H1 (cell line): Measurements from ENCODE around the gene SLIT2. TPM values are rescaled to one million over a fixed set of nuclear protein-coding genes. Genes with fewer than 3 reads are reported as not detected.

Experiments
- CTCF ChIA-PET: fragments of 300-600 bp; sonication (Branson Sonifier 250); formaldehyde crosslinking; loops from one replicate; lab custom pipeline; 2021; ENCODE audit not compliant: partially characterized antibody; lab: Charles Lee
- POLR2A ChIA-PET: fragments of 300-600 bp; sonication (Branson Sonifier 250); formaldehyde crosslinking; loops from one replicate; lab custom pipeline; 2021; ENCODE audit warnings: inconsistent platforms; ENCODE audit not compliant: partially characterized antibody; lab: Charles Lee
- DNase-seq, 2 experiments: peaks; one replicate each; pipeline versions ENCODE4 v3.0.0 to v3.0.0-alpha.2; 2010 to 2022; ENCODE audit warnings: low spot score in 2 of 2, low read depth in 1 of 2, mixed read lengths in 1 of 2
- FAIRE-seq: peaks from 2 replicates; lab custom pipeline; 2011; peaks lifted over from hg19 to GRCh38; lab: Jason Lieb, UNC
- H2AFZ ChIP-seq: 2 replicates; pipeline ENCODE4 v1.8.1; 2012; ENCODE audit warnings: low read length, inconsistent platforms
- H2AK5ac ChIP-seq: 2 replicates; pipeline ENCODE4 v1.6.1; 2013; ENCODE audit warnings: low read depth, low read length
- H2BK120ac ChIP-seq: replicated peaks from 2 replicates; pipeline ENCODE3; 2013; ENCODE audit warnings: low read depth, low read length, inconsistent platforms
- H2BK12ac ChIP-seq: 2 replicates; pipeline ENCODE4 v1.6.1; 2013; ENCODE audit warnings: low read depth, low read length
- H2BK15ac ChIP-seq: 2 replicates; pipeline ENCODE4 v1.6.1; 2013; ENCODE audit warnings: low read length
- H2BK20ac ChIP-seq: 2 replicates; pipeline ENCODE4 v1.6.1; 2013; ENCODE audit warnings: low read length
- H2BK5ac ChIP-seq: 2 replicates; pipeline ENCODE4 v1.6.1; 2013; ENCODE audit warnings: low read depth, low read length
- H3K14ac ChIP-seq: 2 replicates; pipeline ENCODE4 v1.6.1; 2013; ENCODE audit warnings: inconsistent platforms; ENCODE audit not compliant: insufficient read length
- H3K18ac ChIP-seq: 2 replicates; pipeline ENCODE4 v1.6.1; 2013; ENCODE audit warnings: low read length; ENCODE audit errors: extremely low read depth
- H3K23ac ChIP-seq: 2 replicates; pipeline ENCODE4 v1.6.1; 2013; ENCODE audit warnings: inconsistent platforms; ENCODE audit not compliant: insufficient read length
- H3K23me2 ChIP-seq: 2 replicates; pipeline ENCODE4 v1.6.1; 2013; ENCODE audit warnings: low read depth, low read length
- H3K27ac ChIP-seq: 2 replicates; pipeline ENCODE4 v1.6.1; 2011; ENCODE audit warnings: low read depth, low read length, inconsistent platforms
- H3K27me3 ChIP-seq, 4 experiments: replicated peaks in 1 of 4; 1 replicate in 1 of 4; 2 replicates in 3 of 4; pipeline versions ENCODE4 v1.6.1 to v1.8.1; 2011 to 2013; ENCODE audit warnings: low read length in 3 of 4, mild to moderate bottlenecking in 3 of 4, inconsistent platforms in 2 of 4, mixed read lengths in 2 of 4, moderate library complexity in 1 of 4; ENCODE audit not compliant: control insufficient read depth in 3 of 4, insufficient read depth in 3 of 4; ENCODE audit errors: extremely low read depth in 1 of 4
- H3K36me3 ChIP-seq, 4 experiments: 2 replicates each; pipeline versions ENCODE4 v1.6.1 to v1.8.1; 2011 to 2013; ENCODE audit warnings: mild to moderate bottlenecking in 4 of 4, low read length in 3 of 4, moderate library complexity in 2 of 4, control low read depth in 1 of 4, inconsistent platforms in 1 of 4; ENCODE audit not compliant: insufficient read depth in 4 of 4, control insufficient read depth in 2 of 4
- H3K4ac ChIP-seq: replicated peaks from 2 replicates; pipeline ENCODE3; 2013; ENCODE audit warnings: low read length, low read depth, mixed read lengths, inconsistent platforms; ENCODE audit not compliant: insufficient read length
- H3K4me1 ChIP-seq, 4 experiments: replicated peaks in 1 of 4; 1 replicate in 1 of 4; 2 replicates in 3 of 4; pipeline versions ENCODE4 v1.6.1 to v1.8.1; 2011 to 2013; ENCODE audit warnings: low read length in 3 of 4, inconsistent platforms in 2 of 4, mixed read lengths in 1 of 4; ENCODE audit not compliant: insufficient read depth in 4 of 4, control insufficient read depth in 3 of 4
- H3K4me2 ChIP-seq, 2 experiments: 2 replicates each; pipeline versions ENCODE4 v1.6.1 to v1.8.1; 2011 to 2013; ENCODE audit warnings: low read depth in 2 of 2, low read length in 2 of 2, control low read depth in 1 of 2, inconsistent platforms in 1 of 2, mild to moderate bottlenecking in 1 of 2; ENCODE audit not compliant: insufficient read depth in 1 of 2
- H3K4me3 ChIP-seq, 4 experiments: fragments of 200-600, 300-600 bp in 1 of 4; sonication (generic), shearing (Covaris generic), sonication (Bioruptor Twin) in 1 of 4; 2 replicates each; pipeline versions ENCODE4 v1.5.1 to v1.8.1; 2011 to 2016; ENCODE audit warnings: low read length in 4 of 4, low read depth in 3 of 4, control low read depth in 2 of 4, inconsistent platforms in 2 of 4, mild to moderate bottlenecking in 2 of 4, mixed read lengths in 1 of 4, moderate library complexity in 1 of 4; ENCODE audit not compliant: insufficient read depth in 2 of 4; ENCODE audit errors: extremely low read depth in 1 of 4
- H3K56ac ChIP-seq: replicated peaks from 2 replicates; pipeline ENCODE3; 2013; ENCODE audit warnings: low read depth, mild to moderate bottlenecking, mixed read lengths, low read length, inconsistent platforms; ENCODE audit not compliant: insufficient read length
- H3K79me1 ChIP-seq: 2 replicates; pipeline ENCODE4 v1.6.1; 2013; ENCODE audit warnings: low read depth, low read length, control low read depth
- H3K79me2 ChIP-seq, 2 experiments: 2 replicates each; pipeline versions ENCODE4 v1.6.1 to v1.8.1; 2012 to 2013; ENCODE audit warnings: low read length in 2 of 2, mild to moderate bottlenecking in 2 of 2, inconsistent platforms in 1 of 2; ENCODE audit not compliant: insufficient read depth in 2 of 2, control insufficient read depth in 1 of 2
- H3K9ac ChIP-seq, 4 experiments: replicated peaks in 1 of 4; 1 replicate in 1 of 4; 2 replicates in 3 of 4; pipeline versions ENCODE4 v1.6.1 to v1.8.1; 2011 to 2013; ENCODE audit warnings: low read depth in 3 of 4, low read length in 3 of 4, control low read depth in 2 of 4, mild to moderate bottlenecking in 2 of 4, moderate library complexity in 2 of 4, inconsistent platforms in 1 of 4; ENCODE audit errors: extremely low read depth in 1 of 4
- H3K9me3 ChIP-seq, 2 experiments: 2 replicates each; pipeline versions ENCODE4 v1.6.1 to v1.8.1; 2012 to 2013; ENCODE audit warnings: mild to moderate bottlenecking in 2 of 2, moderate library complexity in 2 of 2, control low read depth in 1 of 2, inconsistent platforms in 1 of 2, low read depth in 1 of 2, low read length in 1 of 2, mixed read lengths in 1 of 2; ENCODE audit not compliant: insufficient read depth in 2 of 2
- H4K20me1 ChIP-seq, 2 experiments: replicated peaks in 1 of 2; 2 replicates each; pipeline versions ENCODE3 to v1.8.1; 2011 to 2013; ENCODE audit warnings: inconsistent platforms in 2 of 2, low read length in 2 of 2, mild to moderate bottlenecking in 1 of 2; ENCODE audit not compliant: insufficient read depth in 2 of 2, control insufficient read depth in 1 of 2
- H4K5ac ChIP-seq: 2 replicates; pipeline ENCODE4 v1.6.1; 2013; ENCODE audit warnings: low read length, low read depth, mixed read lengths, inconsistent platforms; ENCODE audit not compliant: insufficient read length
- H4K8ac ChIP-seq: 2 replicates; pipeline ENCODE4 v1.8.0; 2013; ENCODE audit warnings: mild to moderate bottlenecking, moderate library complexity, low read length, inconsistent platforms; ENCODE audit not compliant: insufficient read depth; ENCODE audit errors: extremely low read depth
- H4K91ac ChIP-seq: replicated peaks from 2 replicates; pipeline ENCODE3; 2013; ENCODE audit warnings: low read length, mixed read lengths, inconsistent platforms; ENCODE audit not compliant: insufficient read length
- CHD1 ChIP-seq: IDR thresholded peaks from 2 replicates; pipeline ENCODE4 v1.6.1; 2012; ENCODE audit warnings: low read depth, low read length, improper control_type of control experiment
- CHD2 ChIP-seq: IDR thresholded peaks from 2 replicates; pipeline ENCODE4 v1.6.1; 2012; ENCODE audit warnings: low read length, improper control_type of control experiment
- E2F6 ChIP-seq: IDR thresholded peaks from 2 replicates; pipeline ENCODE4 v1.6.1; 2012; ENCODE audit warnings: inconsistent platforms
- EP300 ChIP-seq, 2 experiments: IDR thresholded peaks; 1 replicate in 1 of 2; 2 replicates in 1 of 2; pipeline ENCODE4 v1.6.1; 2011 to 2012; ENCODE audit warnings: low read depth in 2 of 2, low read length in 2 of 2, mild to moderate bottlenecking in 2 of 2, borderline replicate concordance in 1 of 2, inconsistent platforms in 1 of 2, moderate library complexity in 1 of 2
- EZH2 ChIP-seq: fragments of 200-600 bp; sonication (generic); IDR thresholded peaks from 2 replicates; pipeline ENCODE4 v1.7.1; 2012; ENCODE audit warnings: low read depth, mild to moderate bottlenecking, moderate library complexity, low read length, inconsistent platforms; ENCODE audit not compliant: severe bottlenecking
- JUN ChIP-seq: IDR thresholded peaks from 2 replicates; pipeline ENCODE4 v1.6.1; 2011; ENCODE audit warnings: low read depth, mild to moderate bottlenecking, improper control_type of control experiment, low read length
- MAX ChIP-seq: IDR thresholded peaks from 2 replicates; pipeline ENCODE4 v1.6.1; 2012; ENCODE audit warnings: inconsistent platforms
- NANOG ChIP-seq: IDR thresholded peaks from 2 replicates; pipeline ENCODE4 v1.6.1; 2011; ENCODE audit warnings: low read length, low read depth, mild to moderate bottlenecking, inconsistent platforms; ENCODE audit not compliant: insufficient read depth, poor library complexity, severe bottlenecking
- POLR2A ChIP-seq, 2 experiments: IDR thresholded peaks; 1 replicate in 1 of 2; 2 replicates in 1 of 2; pipeline ENCODE4 v1.6.1; 2011; ENCODE audit warnings: low read depth in 2 of 2, low read length in 2 of 2, mild to moderate bottlenecking in 2 of 2; ENCODE audit errors: control extremely low read depth in 1 of 2
- POLR2AphosphoS5 ChIP-seq: IDR thresholded peaks from 2 replicates; pipeline ENCODE4 v1.6.1; 2011; ENCODE audit warnings: low read depth, low read length
- SIRT6 ChIP-seq: IDR thresholded peaks from one replicate; pipeline ENCODE4 v1.7.1; 2012; ENCODE audit warnings: low read length, inconsistent platforms
- TBP ChIP-seq: IDR thresholded peaks from 2 replicates; pipeline ENCODE4 v1.6.1; 2011; ENCODE audit warnings: low read depth, low read length, improper control_type of control experiment
- TCF12 ChIP-seq: IDR thresholded peaks from 2 replicates; pipeline ENCODE4 v1.6.1; 2011; ENCODE audit warnings: low read depth, mild to moderate bottlenecking, low read length
- ZNF274 ChIP-seq: IDR thresholded peaks from 2 replicates; pipeline ENCODE4 v1.7.0; 2012; ENCODE audit warnings: low read length, borderline replicate concordance; ENCODE audit errors: extremely low read depth
- polyA plus RNA-seq, 7 experiments: library from polyadenylated mRNA; depleted of rRNA in 3 of 7; stranded (reverse) in 5 of 7; unstranded in 2 of 7; fragments of >200 nt in 5 of 7; fragments of 200-250 nt in 2 of 7; gene quantifications; 1 replicate in 5 of 7; 2 replicates in 1 of 7; 4 replicates in 1 of 7; pipeline versions ENCODE4 v1.2.1 to v1.2.3, GENCODE V29; 2011 to 2013; ENCODE audit warnings: missing spikeins in 2 of 7, mixed read lengths in 2 of 7
- total RNA-seq: library from RNA; stranded (reverse); fragmentation: NEBNext Ultra II Directional; extraction: Animal tissue kit (Norgen Biotek cat#: 25700); gene quantifications from 2 replicates; pipeline ENCODE4 v1.2.1, GENCODE V29; 2021

Gene SLIT2
- total and polyA plus RNA-seq, 2 of the 8 experiments (the other 6 are each of a cell fraction or from before 2014, with no cell fraction given) = 2.0 to 13.7 TPM

GRCh38 chr4:20264688-20265087 is 13.0 kb downstream of the SLIT2 start:
- no peak overlapping the region for H2BK20ac ChIP-seq
- no peak overlapping the region for H3K18ac ChIP-seq
- H2AK5ac ChIP-seq = no peak overlapping the region
- no peak overlapping the region for H3K56ac ChIP-seq
- no peak overlapping the region for H3K27ac ChIP-seq
- H3K4me2 ChIP-seq = no peak overlapping the region
- CTCF ChIA-PET = interaction anchor here (1.3 to 1.7 kb wide), 3 partner anchors 9 to 16 kb away, joined by 3 to 7 read pairs (median 4); no protein-coding TSS in a partner anchor
- H2BK15ac ChIP-seq = no peak overlapping the region
- no peak overlapping the region for H2BK5ac ChIP-seq
- H3K9ac ChIP-seq = no peak overlapping the region
- no peak overlapping the region for H4K91ac ChIP-seq
- no peaks in the 10 kb centered on the region for H3K4me1 ChIP-seq
- H2BK120ac ChIP-seq = no peak overlapping the region
- H3K4ac ChIP-seq = no peak overlapping the region
- H4K8ac ChIP-seq = no peak overlapping the region
- no peaks in the 10 kb centered on the region for H3K9me3 ChIP-seq
- no peaks in the 10 kb centered on the region for H3K79me1 ChIP-seq
- no peaks in the 10 kb centered on the region for H4K20me1 ChIP-seq
- H2BK12ac ChIP-seq = no peak overlapping the region
- H3K23me2 ChIP-seq = no peaks in the 10 kb centered on the region
- no peaks in the 10 kb centered on the region for H3K79me2 ChIP-seq
- H3K23ac ChIP-seq = no peak overlapping the region
- no peak overlapping the region for H2AFZ ChIP-seq
- H3K14ac ChIP-seq = no peak overlapping the region
- TF ChIP-seq ZNF274 = no peak
- TF ChIP-seq CHD1 = no peak
- TF ChIP-seq EZH2 = no peak
- TF ChIP-seq CHD2 = no peak
- no peak for TF ChIP-seq EP300 (IDR thresholded peaks at IDR 0.05; ENCODE audit: borderline replicate concordance in 1 of 2, low read depth in 2 of 2, low read length in 2 of 2)
- no peak for TF ChIP-seq JUN
- TF ChIP-seq POLR2AphosphoS5 = no peak
- TF ChIP-seq NANOG = no peak
- TF ChIP-seq TCF12 = no peak
- no peak for TF ChIP-seq TBP
- TF ChIP-seq POLR2A (IDR thresholded peaks at IDR 0.05; ENCODE audit: control extremely low read depth in 1 of 2, low read depth in 2 of 2, low read length in 2 of 2) = no peak
- TF ChIP-seq SIRT6 = no peak
- TF ChIP-seq E2F6 = no peak
- TF ChIP-seq MAX = no peak
- H4K5ac ChIP-seq = no peak overlapping the region
- no peak for DNase-seq
- H3K36me3 ChIP-seq = no peaks in the 10 kb centered on the region
- FAIRE-seq = no peak
- POLR2A ChIA-PET = interaction anchor here (2.9 kb wide), 1 partner anchor 12 kb away, joined by 19 read pairs; the partner anchor contains the start of gene SLIT2
- H3K27me3 ChIP-seq = no peaks in the 10 kb centered on the region
- H3K4me3 ChIP-seq = no peak overlapping the region
